Breast epithelium (tissue), 4 donors: ENCODE data around the gene EFNA3. TPM values are rescaled to one million over a fixed set of nuclear protein-coding genes. Genes with fewer than 3 reads are reported as not detected.
A peak's percentile ranks its signal among the peaks of the same experiment; 100 is the strongest.

Source experiments
- DNase-seq, 2 donors: peaks; one replicate each; pipeline ENCODE4 v3.0.0-alpha.2; 2019; ENCODE audit warnings: low spot score in 2 of 2
- H3K27ac ChIP-seq, 2 donors: fragments of 200-600 bp; sonication (generic) in 1 of 2; one replicate each; pipeline ENCODE4 v1.5.1; 2016 to 2019; ENCODE audit warnings: mild to moderate bottlenecking in 1 of 2
- H3K27me3 ChIP-seq, 2 donors: fragments of 200-600 bp; sonication (generic) in 1 of 2; one replicate each; pipeline versions ENCODE4 v1.5.1 to v1.6.0; 2017 to 2019; ENCODE audit warnings: control low read depth in 1 of 2, mild to moderate bottlenecking in 1 of 2
- H3K36me3 ChIP-seq: fragments of 200-600 bp; one replicate; pipeline ENCODE4 v1.5.1; 2019
- H3K4me1 ChIP-seq, 2 donors: fragments of 200-600 bp; sonication (generic); one replicate each; pipeline ENCODE4 v1.5.1; 2016 to 2019; ENCODE audit warnings: control low read depth in 1 of 2
- H3K4me3 ChIP-seq, 3 donors: fragments of 200-600 bp; sonication (generic); 1 replicate in 2 of 3; 2 replicates in 1 of 3; pipeline ENCODE4 v1.5.1; 2016 to 2019; ENCODE audit warnings: mild to moderate bottlenecking in 3 of 3, moderate library complexity in 2 of 3
- H3K9me3 ChIP-seq, 2 donors: fragments of 200-600 bp; sonication (generic) in 1 of 2; one replicate each; pipeline ENCODE4 v1.5.1; 2016 to 2019; ENCODE audit warnings: control low read depth in 1 of 2
- CTCF ChIP-seq, 3 donors: fragments of 450-650 bp; IDR thresholded peaks; one replicate each; pipeline ENCODE4 v1.5.1; 2016 to 2017; ENCODE audit warnings: antibody characterized with exemption in 3 of 3, mild to moderate bottlenecking in 3 of 3, moderate library complexity in 3 of 3
- POLR2A ChIP-seq: fragments of 450-650 bp; IDR thresholded peaks from one replicate; pipeline ENCODE4 v1.6.1; 2016; ENCODE audit warnings: antibody characterized with exemption, mild to moderate bottlenecking, moderate library complexity
- POLR2AphosphoS5 ChIP-seq, 3 donors: sonication (generic); formaldehyde crosslinking; IDR thresholded peaks; one replicate each; pipeline ENCODE4 v1.6.1; 2017; ENCODE audit warnings: antibody characterized with exemption in 3 of 3
- intact Hi-C: fragments of 100-400 bp; cut with DNase I; formaldehyde crosslinking; loops from one replicate; pipeline ENCODE4 v1.15.1; 2023; ENCODE audit warnings: low total_unique reads
- total RNA-seq, 3 donors: library from RNA; depleted of rRNA; stranded (reverse); fragments of >200 nt; gene quantifications; one replicate each; pipeline ENCODE4 v1.1.0, GENCODE V29; 2016

Gene EFNA3
- total RNA-seq, 3 donors from 2014 or later = 1.6 to 7.2 (median 6.6) TPM

GRCh38 chr1:155052439-155053395 lies 25.9 kb upstream of the EFNA3 start:
- intact Hi-C loops = loop anchor here (5.0 kb wide), 1 partner anchor 35 kb away; no protein-coding TSS in a partner anchor
- TF ChIP-seq POLR2A (no peak), POLR2AphosphoS5 (IDR thresholded peaks at IDR 0.05) (no peak), CTCF (IDR thresholded peaks at IDR 0.05) (peak in 1 of 3 donors; percentile 38)

GRCh38 chr1:155053531-155054105 lies 25.0 kb upstream of the EFNA3 start:
- H3K4me1 ChIP-seq = peaks cover 6 to 9% of the 10 kb centered on the region in 2 donors
- H3K27ac ChIP-seq = no peak overlapping the region
- no peak for DNase-seq
- no peaks in the 10 kb centered on the region for H3K9me3 ChIP-seq
- H3K4me3 ChIP-seq = peak overlapping the region in 1 of 3 donors; percentile 77
- no peaks in the 10 kb centered on the region for H3K36me3 ChIP-seq
- no peak for TF ChIP-seq POLR2AphosphoS5 (IDR thresholded peaks at IDR 0.05)
- H3K27me3 ChIP-seq = no peaks in the 10 kb centered on the region
- intact Hi-C loops = loop anchor here (5.0 kb wide), 1 partner anchor 36 kb away; no protein-coding TSS in a partner anchor

More at GRCh38 chr1:155052439-155053395, 25.9 kb upstream of the EFNA3 start:
- peak overlapping the region; percentile 77 to 87 (median 80) for H3K4me3 ChIP-seq
- peak overlapping the region; percentile 90 to 92 for H3K27ac ChIP-seq
- H3K27me3 ChIP-seq = no peaks in the 10 kb centered on the region
- H3K4me1 ChIP-seq = peaks cover 6 to 9% of the 10 kb centered on the region in 2 donors
- no peaks in the 10 kb centered on the region for H3K9me3 ChIP-seq
- H3K36me3 ChIP-seq = no peaks in the 10 kb centered on the region
- no peak for DNase-seq

- Histone ChIP-seq H3K36me3 (no peaks in the 10 kb centered on the region), H3K4me1 (peaks cover 6 to 10% of the 10 kb centered on the region in 2 donors), H3K27ac (no peak overlapping the region), H3K27me3 (no peaks in the 10 kb centered on the region), H3K9me3 (no peaks in the 10 kb centered on the region), H3K4me3 (no peak overlapping the region)
- TF ChIP-seq CTCF (IDR thresholded peaks at IDR 0.05) (no peak), POLR2A (no peak)
- intact Hi-C loops = no loop called here
- no peak for DNase-seq
Observed at GRCh38 chr1:155057104-155057503, 21.5 kb upstream of the EFNA3 start.

GRCh38 chr1:155057788-155058211 lies 20.8 kb upstream of the EFNA3 start:
- peaks cover 11 to 14% of the 10 kb centered on the region in 2 donors for H3K4me1 ChIP-seq
- no peak for DNase-seq
- H3K4me3 ChIP-seq = no peak overlapping the region
- H3K27ac ChIP-seq = no peak overlapping the region
- intact Hi-C loops = no loop called here
- H3K9me3 ChIP-seq = no peaks in the 10 kb centered on the region
- no peak for TF ChIP-seq CTCF (IDR thresholded peaks at IDR 0.05)
- TF ChIP-seq POLR2AphosphoS5 (IDR thresholded peaks at IDR 0.05) = no peak
- TF ChIP-seq POLR2A = no peak
- H3K27me3 ChIP-seq = no peaks in the 10 kb centered on the region
- H3K36me3 ChIP-seq = no peaks in the 10 kb centered on the region

- intact Hi-C loops = loop anchor here (10.0 kb wide), 1 partner anchor 106 kb away; the partner anchor contains the start of gene PBXIP1
Observed at GRCh38 chr1:155060736-155061135, 17.9 kb upstream of the EFNA3 start.

More at GRCh38 chr1:155060736-155061135, 17.9 kb upstream of the EFNA3 start:
- Histone ChIP-seq H3K4me3 (no peak overlapping the region), H3K27ac (no peak overlapping the region), H3K27me3 (no peaks in the 10 kb centered on the region), H3K9me3 (no peaks in the 10 kb centered on the region), H3K4me1 (peaks cover 14 to 15% of the 10 kb centered on the region in 2 donors), H3K36me3 (no peaks in the 10 kb centered on the region)
- no peak for TF ChIP-seq CTCF (IDR thresholded peaks at IDR 0.05)
- no peak for TF ChIP-seq POLR2AphosphoS5 (IDR thresholded peaks at IDR 0.05)
- no peak for TF ChIP-seq POLR2A
- DNase-seq = no peak
